Body of pancreas (tissue), 4 donors: ENCODE results near the gene SMIM43. TPM values are rescaled to one million over a fixed set of nuclear protein-coding genes. Genes with fewer than 3 reads are reported as not detected.

ENCODE experiments used
- ATAC-seq: fragments of 150-250 bp; one replicate; pipeline ENCODE4 v1.9.1; 2016
- DNase-seq, 4 donors: peaks; one replicate each; pipeline ENCODE4 v3.0.0-alpha.2; 2019
- H3K27ac ChIP-seq, 4 donors: fragments of 200-600 bp; sonication (generic); 1 replicate in 3 of 4; 2 replicates in 1 of 4; pipeline versions ENCODE4 v1.5.1 to v1.6.1; 2016 to 2019; ENCODE audit warnings: mild to moderate bottlenecking in 1 of 4, mixed read lengths in 1 of 4, moderate library complexity in 1 of 4
- H3K27me3 ChIP-seq, 2 donors: fragments of 200-600 bp; sonication (generic); one replicate each; pipeline ENCODE4 v1.6.0; 2016; ENCODE audit warnings: mild to moderate bottlenecking in 1 of 2
- H3K36me3 ChIP-seq, 2 donors: fragments of 200-600 bp; sonication (generic); replicated peaks in 1 of 2; 2 replicates each; pipeline ENCODE4 v1.5.1; 2016; ENCODE audit warnings: low read depth in 2 of 2; ENCODE audit not compliant: insufficient read depth in 1 of 2
- H3K4me1 ChIP-seq: fragments of 200-600 bp; sonication (generic); one replicate; pipeline ENCODE4 v1.6.0; 2016
- H3K4me3 ChIP-seq, 2 donors: fragments of 200-600 bp; sonication (generic); 1 replicate in 1 of 2; 2 replicates in 1 of 2; pipeline ENCODE4 v1.5.1; 2016 to 2019
- H3K9me3 ChIP-seq, 3 donors: fragments of 200-600 bp; sonication (generic); 1 replicate in 2 of 3; 2 replicates in 1 of 3; pipeline ENCODE4 v1.5.1; 2016
- POLR2A ChIP-seq, 3 donors: fragments of 450-650 bp; IDR thresholded peaks; one replicate each; pipeline ENCODE4 v1.6.1; 2016; ENCODE audit warnings: antibody characterized with exemption in 3 of 3, mild to moderate bottlenecking in 2 of 3
- WGBS, 2 donors: methylation state at CpG; one replicate each; pipeline ENCODE4 v1.1.5; 2017; 5-methylcytosine and 5-hydroxymethylcytosine counted together
- intact Hi-C: fragments of 100-400 bp; cut with DNase I; formaldehyde crosslinking; loops from one replicate; pipeline ENCODE4 v1.15.1; 2023
- total RNA-seq, 2 donors: library from RNA; depleted of rRNA; stranded (reverse); fragments of >200 nt; gene quantifications; one replicate each; pipeline ENCODE4 v1.1.0, GENCODE V29; 2016
- TF ChIP-seq, protein P1 (sequence below), 7 experiments: fragments of 450-650 bp in 4 of 7; fragments of 200-600 bp in 3 of 7; sonication (generic) in 3 of 7; IDR thresholded peaks; one replicate each; pipeline ENCODE4 v1.5.1; 2016 to 2019; ENCODE audit warnings: antibody characterized with exemption in 7 of 7

Gene SMIM43
- total RNA-seq, 2 donors from 2014 or later = not detected

DNA sequence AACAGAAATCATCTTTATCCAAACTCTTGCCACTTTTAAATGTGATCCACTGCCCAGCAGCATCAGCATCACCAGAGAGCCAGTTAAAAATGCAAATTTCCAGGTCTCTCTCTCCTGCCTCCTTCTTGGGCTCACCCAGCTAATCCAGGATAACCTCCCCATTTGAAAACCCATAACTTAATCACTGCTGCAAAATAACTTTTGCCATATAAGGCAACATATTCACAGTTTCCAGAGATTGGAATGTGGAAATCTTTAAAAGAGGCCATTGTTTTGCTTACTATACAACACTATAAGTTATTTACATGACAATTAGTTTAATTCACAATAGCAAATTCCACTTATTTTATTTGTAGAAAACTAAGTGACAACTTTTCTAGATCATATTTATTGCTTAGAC lies 31.3 kb upstream of the SMIM43 start:
- ATAC-seq (no peak), DNase-seq (no peak)
- peaks cover 6% of the 10 kb centered on the region for H3K4me1 ChIP-seq
- TF ChIP-seq, protein P1, sequence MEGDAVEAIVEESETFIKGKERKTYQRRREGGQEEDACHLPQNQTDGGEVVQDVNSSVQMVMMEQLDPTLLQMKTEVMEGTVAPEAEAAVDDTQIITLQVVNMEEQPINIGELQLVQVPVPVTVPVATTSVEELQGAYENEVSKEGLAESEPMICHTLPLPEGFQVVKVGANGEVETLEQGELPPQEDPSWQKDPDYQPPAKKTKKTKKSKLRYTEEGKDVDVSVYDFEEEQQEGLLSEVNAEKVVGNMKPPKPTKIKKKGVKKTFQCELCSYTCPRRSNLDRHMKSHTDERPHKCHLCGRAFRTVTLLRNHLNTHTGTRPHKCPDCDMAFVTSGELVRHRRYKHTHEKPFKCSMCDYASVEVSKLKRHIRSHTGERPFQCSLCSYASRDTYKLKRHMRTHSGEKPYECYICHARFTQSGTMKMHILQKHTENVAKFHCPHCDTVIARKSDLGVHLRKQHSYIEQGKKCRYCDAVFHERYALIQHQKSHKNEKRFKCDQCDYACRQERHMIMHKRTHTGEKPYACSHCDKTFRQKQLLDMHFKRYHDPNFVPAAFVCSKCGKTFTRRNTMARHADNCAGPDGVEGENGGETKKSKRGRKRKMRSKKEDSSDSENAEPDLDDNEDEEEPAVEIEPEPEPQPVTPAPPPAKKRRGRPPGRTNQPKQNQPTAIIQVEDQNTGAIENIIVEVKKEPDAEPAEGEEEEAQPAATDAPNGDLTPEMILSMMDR (IDR thresholded peaks at IDR 0.05) = no peak
- TF ChIP-seq POLR2A (IDR thresholded peaks at IDR 0.05) = no peak
- no peaks in the 10 kb centered on the region for H3K36me3 ChIP-seq
- no peaks in the 10 kb centered on the region for H3K27me3 ChIP-seq
- intact Hi-C loops = no loop called here
- no peaks in the 10 kb centered on the region for H3K9me3 ChIP-seq
- H3K27ac ChIP-seq = no peak overlapping the region
- no peak overlapping the region for H3K4me3 ChIP-seq

DNA sequence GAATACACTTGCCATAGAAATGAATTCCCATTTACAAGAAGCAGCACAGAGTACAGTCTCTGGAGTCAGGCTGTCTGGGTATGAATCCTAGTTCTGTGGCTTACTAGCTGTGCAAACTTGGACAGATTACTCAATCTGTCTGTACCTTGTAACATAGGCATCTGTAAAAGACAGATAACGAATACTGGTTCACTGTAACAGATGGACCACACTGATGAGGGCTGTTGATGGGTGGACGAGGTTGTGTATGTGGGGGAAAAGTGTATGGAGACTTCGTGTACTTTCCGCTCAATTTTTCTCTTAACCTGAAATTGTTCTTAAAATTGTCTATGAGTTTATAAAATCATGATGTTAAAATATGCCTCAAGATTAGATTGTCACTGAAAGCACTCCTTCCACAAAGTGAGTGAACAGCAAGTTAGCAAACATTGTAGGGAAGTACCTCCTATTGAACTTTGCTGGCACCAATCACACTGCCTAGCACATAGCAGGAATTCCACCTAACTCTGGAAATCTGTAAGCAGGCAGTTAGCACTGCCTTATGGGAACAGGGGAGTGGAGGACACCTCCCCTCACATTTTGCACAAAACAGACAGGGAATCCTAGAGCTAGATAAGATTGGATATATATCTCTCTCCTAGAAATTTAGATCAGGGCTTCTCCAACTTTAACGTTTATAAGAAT lies 29.7 kb upstream of the SMIM43 start:
- TF ChIP-seq, protein P1 (IDR thresholded peaks at IDR 0.05) = no peak
- TF ChIP-seq POLR2A (IDR thresholded peaks at IDR 0.05) = no peak
- no peaks in the 10 kb centered on the region for H3K9me3 ChIP-seq
- WGBS, 2 donors = 52% methylated on average over 5 of the region's 5 CpGs
- DNase-seq (no peak), ATAC-seq (no peak)
- intact Hi-C loops = no loop called here
- H3K4me1 ChIP-seq = no peaks in the 10 kb centered on the region
- H3K36me3 ChIP-seq = no peaks in the 10 kb centered on the region
- no peak overlapping the region for H3K27ac ChIP-seq
- no peak overlapping the region for H3K4me3 ChIP-seq
- H3K27me3 ChIP-seq = no peaks in the 10 kb centered on the region

DNA sequence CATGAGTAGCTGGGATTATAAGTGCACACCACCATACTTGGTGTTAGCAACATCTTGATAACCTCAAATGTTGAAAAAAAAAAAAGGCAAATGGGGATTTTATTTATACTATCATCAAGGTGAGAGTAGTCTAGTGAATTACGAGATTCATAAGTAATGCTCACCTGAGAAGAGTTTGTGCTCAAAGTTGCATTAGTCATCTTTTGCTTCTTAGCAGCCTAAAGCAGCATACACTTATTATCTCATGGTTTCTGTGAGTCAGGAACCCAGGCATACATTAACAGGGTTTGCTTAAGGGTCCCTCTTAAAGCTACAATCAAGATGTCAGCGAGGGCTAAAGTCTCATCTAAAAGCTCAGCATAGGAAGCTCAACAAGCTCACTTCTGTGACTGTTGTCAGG lies 28.0 kb upstream of the SMIM43 start:
- Histone ChIP-seq H3K27ac (no peak overlapping the region), H3K9me3 (no peaks in the 10 kb centered on the region), H3K4me1 (no peaks in the 10 kb centered on the region), H3K36me3 (no peaks in the 10 kb centered on the region), H3K4me3 (no peak overlapping the region), H3K27me3 (no peaks in the 10 kb centered on the region)
- intact Hi-C loops = no loop called here
- no peak for TF ChIP-seq POLR2A (IDR thresholded peaks at IDR 0.05)
- TF ChIP-seq, protein P1 (IDR thresholded peaks at IDR 0.05) = no peak
- DNase-seq (no peak), ATAC-seq (no peak)
- 50 to 95% methylated on average over 2 of the region's 2 CpGs for WGBS, 2 donors

DNA sequence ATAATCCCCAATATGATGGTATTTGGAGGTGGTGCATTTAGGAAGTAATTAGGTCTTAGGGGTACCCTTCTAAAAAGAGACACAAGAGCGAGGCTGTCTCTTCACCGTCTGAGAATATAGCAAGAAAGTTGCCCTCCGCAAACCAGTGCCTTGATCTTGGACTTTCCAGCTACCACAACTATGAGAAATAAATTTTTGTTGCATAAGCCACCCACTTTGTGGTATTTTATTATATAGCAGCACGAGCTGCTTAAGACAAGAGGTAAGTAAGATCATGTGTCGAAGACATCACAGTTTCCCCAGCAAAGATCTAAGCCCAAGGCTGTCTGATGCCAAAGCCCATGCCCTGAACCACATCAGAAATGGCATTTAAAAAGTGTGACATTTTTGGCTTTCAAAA lies 26.5 kb upstream of the SMIM43 start:
- 80 to 84% methylated on average over 5 of the region's 5 CpGs for WGBS, 2 donors
- Histone ChIP-seq H3K4me1 (no peaks in the 10 kb centered on the region), H3K27ac (no peak overlapping the region), H3K4me3 (no peak overlapping the region), H3K9me3 (no peaks in the 10 kb centered on the region), H3K27me3 (no peaks in the 10 kb centered on the region), H3K36me3 (no peaks in the 10 kb centered on the region)
- no peak for DNase-seq
- no peak for TF ChIP-seq POLR2A (IDR thresholded peaks at IDR 0.05)
- TF ChIP-seq, protein P1 (IDR thresholded peaks at IDR 0.05) = no peak
- ATAC-seq = no peak
- intact Hi-C loops = no loop called here

DNA sequence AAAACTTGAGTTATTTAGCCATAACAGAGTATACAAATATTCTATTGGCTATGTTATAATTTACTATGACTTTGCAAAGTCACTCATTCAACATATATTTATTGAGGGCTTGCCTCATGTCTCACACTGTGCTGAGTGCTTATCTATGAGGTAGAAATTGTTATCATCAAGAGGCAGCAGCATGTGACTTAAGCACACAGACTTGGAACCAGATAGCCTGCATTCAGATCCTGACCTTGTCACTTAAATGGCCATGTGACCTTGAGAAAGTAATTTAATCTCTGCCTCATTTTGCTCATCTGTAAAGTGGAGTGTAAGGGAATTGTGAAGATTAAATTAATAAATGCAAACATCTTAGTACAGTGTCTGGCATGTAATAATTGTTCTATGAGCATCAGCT lies 26.0 kb upstream of the SMIM43 start:
- Histone ChIP-seq H3K36me3 (no peaks in the 10 kb centered on the region), H3K9me3 (no peaks in the 10 kb centered on the region), H3K27me3 (no peaks in the 10 kb centered on the region), H3K4me3 (no peak overlapping the region), H3K27ac (no peak overlapping the region), H3K4me1 (no peaks in the 10 kb centered on the region)
- TF ChIP-seq, protein P1 (IDR thresholded peaks at IDR 0.05) = no peak
- TF ChIP-seq POLR2A (IDR thresholded peaks at IDR 0.05) = no peak
- ATAC-seq = no peak
- no peak for DNase-seq
- intact Hi-C loops = no loop called here
